IMR-90 (cell line): ENCODE data around the gene PDE6B. TPM values are rescaled to one million over a fixed set of nuclear protein-coding genes. Genes with fewer than 3 reads are reported as not detected.

Experiments used
- ATAC-seq: fragments of 200-7000 bp; cut with Tn5 transposase; 2 replicates; pipeline ENCODE4 v1.9.1; 2020; ENCODE audit warnings: low read depth, mild to moderate bottlenecking, moderate library complexity
- BruUV-seq: library from RNA; stranded (reverse); fragments of 400-500 nt; replicated peaks from 2 replicates; lab custom pipeline; 2021; lab: Mats Ljungman, UMichigan
- CTCF ChIA-PET: fragments of 300-600 bp; formaldehyde crosslinking; extraction: SDS; loops from one replicate; lab custom pipeline; 2021; ENCODE audit warnings: antibody characterized with exemption; lab: Yijun Ruan, JAX
- POLR2A ChIA-PET: fragments of 300-600 bp; sonication (Branson Sonifier 250); formaldehyde crosslinking; loops from one replicate; lab custom pipeline; 2022; ENCODE audit warnings: antibody characterized with exemption; ENCODE audit not compliant: unreplicated experiment; lab: Charles Lee
- DNase-seq: peaks from one replicate; pipeline ENCODE4 v3.0.0; 2013
- H2AFZ ChIP-seq: replicated peaks from 2 replicates; pipeline ENCODE3; 2013; ENCODE audit warnings: low read length, mild to moderate bottlenecking; ENCODE audit not compliant: poor library complexity
- H2AK5ac ChIP-seq: 2 replicates; pipeline ENCODE4 v1.6.1; 2013; ENCODE audit warnings: low read depth, low read length, inconsistent platforms
- H2AK9ac ChIP-seq: replicated peaks from 2 replicates; pipeline ENCODE3; 2013; ENCODE audit warnings: mild to moderate bottlenecking, low read depth, low read length, moderate library complexity; ENCODE audit not compliant: poor library complexity
- H2BK120ac ChIP-seq: 2 replicates; pipeline ENCODE4 v1.6.1; 2013; ENCODE audit warnings: low read depth, low read length, inconsistent platforms
- H2BK15ac ChIP-seq: 3 replicates; pipeline ENCODE4 v1.6.1; 2013; ENCODE audit warnings: low read depth, low read length, inconsistent platforms
- H2BK20ac ChIP-seq: 2 replicates; pipeline ENCODE4 v1.6.1; 2013; ENCODE audit warnings: low read depth, mild to moderate bottlenecking, inconsistent platforms, low read length, moderate library complexity
- H2BK5ac ChIP-seq: 2 replicates; pipeline ENCODE4 v1.6.1; 2013; ENCODE audit warnings: mild to moderate bottlenecking, low read depth, low read length, inconsistent platforms; ENCODE audit not compliant: poor library complexity, severe bottlenecking
- H3K14ac ChIP-seq: replicated peaks from 2 replicates; pipeline ENCODE4 v1.6.1; 2013; ENCODE audit warnings: low read depth, low read length, inconsistent platforms
- H3K18ac ChIP-seq: 2 replicates; pipeline ENCODE4 v1.6.1; 2013; ENCODE audit warnings: low read depth, low read length, control low read depth
- H3K23ac ChIP-seq: 2 replicates; pipeline ENCODE4 v1.6.1; 2013; ENCODE audit warnings: low read depth, low read length, inconsistent platforms
- H3K27ac ChIP-seq: 2 replicates; pipeline ENCODE4 v1.5.1; 2013; ENCODE audit warnings: mild to moderate bottlenecking, control low read depth, low read length; ENCODE audit not compliant: insufficient read depth
- H3K27me3 ChIP-seq: 2 replicates; pipeline ENCODE4 v1.6.1; 2013; ENCODE audit warnings: low read length; ENCODE audit not compliant: control insufficient read depth, insufficient read depth
- H3K36me3 ChIP-seq: 2 replicates; pipeline ENCODE4 v1.6.1; 2013; ENCODE audit warnings: low read length, mixed read lengths; ENCODE audit not compliant: control insufficient read depth, insufficient read depth
- H3K4ac ChIP-seq: 2 replicates; pipeline ENCODE4 v1.6.1; 2013; ENCODE audit warnings: low read depth, low read length, inconsistent platforms
- H3K4me1 ChIP-seq: 2 replicates; pipeline ENCODE4 v1.6.1; 2013; ENCODE audit warnings: low read length, mixed read lengths; ENCODE audit not compliant: control insufficient read depth, insufficient read depth
- H3K4me2 ChIP-seq: 2 replicates; pipeline ENCODE4 v1.6.1; 2013; ENCODE audit warnings: low read depth, mild to moderate bottlenecking, control low read depth, low read length, moderate library complexity
- H3K4me3 ChIP-seq: 2 replicates; pipeline ENCODE4 v1.5.1; 2013; ENCODE audit warnings: low read depth, mild to moderate bottlenecking, control low read depth, low read length, moderate library complexity; ENCODE audit not compliant: insufficient read depth
- H3K56ac ChIP-seq: 2 replicates; pipeline ENCODE4 v1.6.1; 2013; ENCODE audit warnings: low read length, inconsistent platforms; ENCODE audit not compliant: insufficient read depth; ENCODE audit errors: extremely low read depth
- H3K79me1 ChIP-seq, 2 experiments: 2 replicates each; pipeline ENCODE4 v1.6.1; 2013; ENCODE audit warnings: low read length in 2 of 2, inconsistent platforms in 1 of 2, low read depth in 1 of 2
- H3K9ac ChIP-seq: 2 replicates; pipeline ENCODE4 v1.6.1; 2013; ENCODE audit warnings: low read depth, low read length, control low read depth
- H3K9me1 ChIP-seq: 2 replicates; pipeline ENCODE4 v1.6.1; 2013; ENCODE audit warnings: low read length, inconsistent platforms; ENCODE audit not compliant: insufficient read depth
- H3K9me3 ChIP-seq: 2 replicates; pipeline ENCODE4 v1.6.1; 2013; ENCODE audit warnings: low read length; ENCODE audit not compliant: control insufficient read depth, insufficient read depth
- H4K20me1 ChIP-seq: 2 replicates; pipeline ENCODE4 v1.6.1; 2013; ENCODE audit warnings: low read length, inconsistent platforms; ENCODE audit not compliant: insufficient read depth
- H4K5ac ChIP-seq: 2 replicates; pipeline ENCODE4 v1.6.1; 2013; ENCODE audit warnings: mild to moderate bottlenecking, low read depth, low read length, control low read depth
- H4K8ac ChIP-seq, 2 experiments: 2 replicates each; pipeline ENCODE4 v1.6.1; 2013; ENCODE audit warnings: low read depth in 2 of 2, low read length in 2 of 2, control low read depth in 1 of 2, inconsistent platforms in 1 of 2
- H4K91ac ChIP-seq: 2 replicates; pipeline ENCODE4 v1.6.1; 2013; ENCODE audit warnings: low read depth, low read length, inconsistent platforms; ENCODE audit not compliant: insufficient read depth
- BHLHE40 ChIP-seq: fragments of 150-350 bp; IDR thresholded peaks from 2 replicates; pipeline ENCODE4 v1.6.1; 2016; ENCODE audit warnings: mild to moderate bottlenecking, low read depth, low read length
- CEBPB ChIP-seq: IDR thresholded peaks from 2 replicates; pipeline ENCODE4 v1.6.1; 2012; ENCODE audit warnings: low read depth, low read length, improper control_type of control experiment
- CHD1 ChIP-seq: IDR thresholded peaks from 2 replicates; pipeline ENCODE4 v1.6.1; 2012; ENCODE audit warnings: low read depth, low read length, improper control_type of control experiment
- ELK1 ChIP-seq: fragments of 150-350 bp; IDR thresholded peaks from 2 replicates; pipeline ENCODE4 v1.6.1; 2016; ENCODE audit warnings: low read depth, mild to moderate bottlenecking, low read length, moderate library complexity, borderline replicate concordance
- FOS ChIP-seq: fragments of 150-350 bp; IDR thresholded peaks from 2 replicates; pipeline ENCODE4 v1.6.1; 2016; ENCODE audit warnings: low read depth, low read length
- MAFK ChIP-seq: IDR thresholded peaks from 2 replicates; pipeline ENCODE4 v1.6.1; 2012; ENCODE audit warnings: low read depth, low read length, improper control_type of control experiment
- MAZ ChIP-seq: IDR thresholded peaks from 2 replicates; pipeline ENCODE4 v1.6.1; 2012; ENCODE audit warnings: low read depth, mild to moderate bottlenecking, low read length, improper control_type of control experiment, moderate library complexity, borderline replicate concordance
- MXI1 ChIP-seq: IDR thresholded peaks from 2 replicates; pipeline ENCODE4 v1.6.1; 2012; ENCODE audit warnings: low read depth, mild to moderate bottlenecking, low read length, moderate library complexity, borderline replicate concordance
- NFE2L2 ChIP-seq: fragments of 150-350 bp; IDR thresholded peaks from 2 replicates; pipeline ENCODE4 v1.6.1; 2016; ENCODE audit warnings: low read depth, mild to moderate bottlenecking, low read length
- POLR2A ChIP-seq: IDR thresholded peaks from 2 replicates; pipeline ENCODE4 v1.6.1; 2012; ENCODE audit warnings: mild to moderate bottlenecking, low read depth, low read length
- RAD21 ChIP-seq: IDR thresholded peaks from 2 replicates; pipeline ENCODE4 v1.6.1; 2012; ENCODE audit warnings: low read length, improper control_type of control experiment
- RCOR1 ChIP-seq: IDR thresholded peaks from 2 replicates; pipeline ENCODE4 v1.6.1; 2012; ENCODE audit warnings: mild to moderate bottlenecking, low read length, improper control_type of control experiment; ENCODE audit not compliant: insufficient replicate concordance
- SMC3 ChIP-seq: fragments of 150-350 bp; IDR thresholded peaks from 2 replicates; pipeline ENCODE4 v1.6.1; 2016; ENCODE audit warnings: low read depth, mild to moderate bottlenecking, antibody characterized with exemption, low read length, moderate library complexity
- USF2 ChIP-seq: fragments of 150-350 bp; IDR thresholded peaks from 2 replicates; pipeline ENCODE4 v1.6.1; 2017; ENCODE audit warnings: mild to moderate bottlenecking, antibody characterized with exemption, low read length, low read depth
- WGBS, 2 experiments: methylation state at CpG; one replicate each; pipeline versions ENCODE4 v1.1.5 to v1.1.7; 2013; ENCODE audit warnings: missing lambda C conversion rate in 2 of 2; ENCODE audit not compliant: insufficient read length in 1 of 2; ENCODE audit errors: extremely low coverage in 2 of 2; 5-methylcytosine and 5-hydroxymethylcytosine counted together
- dilution Hi-C: fragments of 300-500 bp; cut with HindIII; formaldehyde crosslinking; loops from one replicate; pipeline ENCODE4 v1.14.3; 2018; ENCODE audit warnings: low sequenced_read_pairs; ENCODE audit not compliant: unreplicated experiment
- in situ Hi-C: fragments of 300-500 bp; cut with MboI; formaldehyde crosslinking; loops from 3 replicates; pipeline ENCODE4 v1.14.3; 2019; ENCODE audit warnings: low sequenced_read_pairs, inconsistent platforms, mixed read lengths
- intact Hi-C: fragments of 100-400 bp; cut with micrococcal nuclease; formaldehyde crosslinking; loops from 2 replicates; pipeline ENCODE4 v1.10.0; 2022
- polyA plus RNA-seq, 3 experiments: library from polyadenylated mRNA; depleted of rRNA; stranded (reverse); fragments of >200 nt; gene quantifications; 2 replicates each; pipeline ENCODE4 v1.2.3, GENCODE V29; 2012; ENCODE audit warnings: low replicate concordance in 1 of 3
- total RNA-seq: library from RNA; depleted of rRNA; stranded (reverse); fragments of >200 nt; gene quantifications from 2 replicates; pipeline ENCODE4 v1.2.3, GENCODE V29; 2012
- TF ChIP-seq, protein P1 (sequence below): conservative IDR thresholded peaks from 2 replicates; pipeline ENCODE4 v1.5.1; 2012; ENCODE audit warnings: mild to moderate bottlenecking, low read depth, low read length, improper control_type of control experiment

The PDE6B gene
- total and polyA plus RNA-seq, 2 of the 4 experiments (the other 2 are of a cell fraction): under 0.01 TPM; not detected in 1

DNA sequence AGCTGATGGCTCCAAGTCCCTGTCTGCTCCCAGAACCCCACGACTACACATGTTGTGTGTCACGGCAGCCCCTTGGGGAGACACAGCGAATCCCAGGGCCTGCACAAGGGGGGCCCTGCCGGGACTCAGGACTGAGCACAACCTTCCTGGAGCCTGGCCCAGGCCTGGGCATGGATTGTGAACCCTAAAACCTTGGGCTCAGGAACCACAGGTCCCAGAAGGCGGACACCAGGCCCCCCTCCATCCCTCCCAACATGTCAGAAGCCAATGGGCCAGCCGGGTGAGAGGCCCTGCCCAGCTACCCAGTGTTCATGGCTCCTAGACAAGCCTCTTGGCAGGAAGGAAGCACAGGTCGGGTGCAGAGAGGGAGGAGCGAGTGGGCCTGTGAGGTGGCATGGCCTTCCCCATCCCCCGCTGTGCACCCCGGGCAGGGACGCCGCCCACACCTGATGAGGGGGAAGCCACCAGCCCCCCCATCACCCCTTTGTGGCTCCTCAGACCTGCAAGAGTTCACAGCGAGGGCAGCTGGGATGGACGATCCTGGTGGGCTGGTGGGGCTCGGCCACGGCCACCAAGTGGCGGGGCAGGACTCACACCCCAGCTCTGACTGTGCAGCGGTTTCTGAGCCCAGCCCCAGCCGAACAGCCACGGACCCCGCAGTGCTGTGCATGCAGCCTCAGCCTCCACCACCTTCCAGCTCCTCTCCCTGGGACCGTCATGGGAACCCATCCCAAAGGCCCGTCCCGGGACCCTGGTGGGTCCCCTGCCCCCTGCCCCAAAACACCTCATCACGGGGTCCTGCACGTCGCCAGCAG is 3.7 kb downstream of the PDE6B start:
- H2BK20ac ChIP-seq: no peak overlapping the region
- no peak overlapping the region for H3K23ac ChIP-seq
- ATAC-seq: no peak
- no peak overlapping the region for H2AK5ac ChIP-seq
- H4K8ac ChIP-seq: no peak overlapping the region
- no peak overlapping the region for H3K56ac ChIP-seq
- peaks cover 24% of the 10 kb centered on the region for H3K9me3 ChIP-seq
- H2BK5ac ChIP-seq: no peak overlapping the region
- no peak overlapping the region for H2BK15ac ChIP-seq
- H3K9me1 ChIP-seq: no peaks in the 10 kb centered on the region
- H4K91ac ChIP-seq: no peak overlapping the region
- POLR2A ChIA-PET: no interaction called here
- in situ Hi-C loops: no loop called here
- no peaks in the 10 kb centered on the region for H4K20me1 ChIP-seq
- H4K5ac ChIP-seq: no peak overlapping the region
- no peak overlapping the region for H3K9ac ChIP-seq
- H3K4ac ChIP-seq: no peak overlapping the region
- H2BK120ac ChIP-seq: no peak overlapping the region
- H3K36me3 ChIP-seq: no peaks in the 10 kb centered on the region
- intact Hi-C loops: no loop called here
- DNase-seq: no peak
- no peaks in the 10 kb centered on the region for H3K4me1 ChIP-seq
- no peak overlapping the region for H3K18ac ChIP-seq
- H3K27me3 ChIP-seq: no peaks in the 10 kb centered on the region
- H3K4me3 ChIP-seq: no peak overlapping the region
- dilution Hi-C loops: no loop called here
- no peak overlapping the region for H2AK9ac ChIP-seq
- CTCF ChIA-PET: no interaction called here
- no peaks in the 10 kb centered on the region for H3K79me1 ChIP-seq
- H3K27ac ChIP-seq: no peak overlapping the region
- WGBS, 2 experiments: 56% methylated on average over 4 of the region's 27 CpGs; no CpG with 5 or more reads in 1 of the 2 experiments
- H3K14ac ChIP-seq: no peak overlapping the region
- no peak overlapping the region for H2AFZ ChIP-seq
- no TSS peak for BruUV-seq
- H3K4me2 ChIP-seq: no peak overlapping the region
- TF ChIP-seq MAZ (no peak), RCOR1 (no peak), MAFK (no peak), FOS (no peak), CEBPB (no peak), NFE2L2 (no peak), POLR2A (no peak), ELK1 (no peak), BHLHE40 (no peak), RAD21 (no peak), SMC3 (no peak), CHD1 (no peak), MXI1 (no peak), USF2 (no peak)
- TF ChIP-seq, protein P1, sequence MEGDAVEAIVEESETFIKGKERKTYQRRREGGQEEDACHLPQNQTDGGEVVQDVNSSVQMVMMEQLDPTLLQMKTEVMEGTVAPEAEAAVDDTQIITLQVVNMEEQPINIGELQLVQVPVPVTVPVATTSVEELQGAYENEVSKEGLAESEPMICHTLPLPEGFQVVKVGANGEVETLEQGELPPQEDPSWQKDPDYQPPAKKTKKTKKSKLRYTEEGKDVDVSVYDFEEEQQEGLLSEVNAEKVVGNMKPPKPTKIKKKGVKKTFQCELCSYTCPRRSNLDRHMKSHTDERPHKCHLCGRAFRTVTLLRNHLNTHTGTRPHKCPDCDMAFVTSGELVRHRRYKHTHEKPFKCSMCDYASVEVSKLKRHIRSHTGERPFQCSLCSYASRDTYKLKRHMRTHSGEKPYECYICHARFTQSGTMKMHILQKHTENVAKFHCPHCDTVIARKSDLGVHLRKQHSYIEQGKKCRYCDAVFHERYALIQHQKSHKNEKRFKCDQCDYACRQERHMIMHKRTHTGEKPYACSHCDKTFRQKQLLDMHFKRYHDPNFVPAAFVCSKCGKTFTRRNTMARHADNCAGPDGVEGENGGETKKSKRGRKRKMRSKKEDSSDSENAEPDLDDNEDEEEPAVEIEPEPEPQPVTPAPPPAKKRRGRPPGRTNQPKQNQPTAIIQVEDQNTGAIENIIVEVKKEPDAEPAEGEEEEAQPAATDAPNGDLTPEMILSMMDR: no peak
